PC-3 (cell line): ENCODE results near the gene PPP4R3B. TPM values are rescaled to one million over a fixed set of nuclear protein-coding genes. Genes with fewer than 3 reads are reported as not detected.

ENCODE experiments used
- ATAC-seq: fragments of 200-7000 bp; cut with Tn5 transposase; 2 replicates; pipeline ENCODE4 v1.9.1; 2020; ENCODE audit warnings: mild to moderate bottlenecking, moderate library complexity
- BruUV-seq: library from RNA; stranded (reverse); fragments of 400-500 nt; replicated peaks from 2 replicates; lab custom pipeline; 2021; lab: Mats Ljungman, UMichigan
- CTCF ChIA-PET: fragments of 300-600 bp; sonication (Branson Sonifier 250); formaldehyde crosslinking; loops from one replicate; lab custom pipeline; 2022; ENCODE audit warnings: antibody characterized with exemption; lab: Charles Lee
- POLR2A ChIA-PET: fragments of 300-600 bp; sonication (Branson Sonifier 250); formaldehyde crosslinking; loops from one replicate; lab custom pipeline; 2022; ENCODE audit warnings: antibody characterized with exemption; ENCODE audit not compliant: unreplicated experiment; lab: Charles Lee
- DNase-seq: peaks from one replicate; pipeline ENCODE4 v3.0.0-alpha.2; 2015
- H2AFZ ChIP-seq: fragments of 300-600 bp; sonication (generic); 2 replicates; pipeline ENCODE4 v1.6.0; 2016; ENCODE audit warnings: antibody characterized with exemption, low read length
- H3F3A ChIP-seq: fragments of 300-600 bp; sonication (generic); one replicate; pipeline ENCODE4 v1.6.0; 2017; ENCODE audit warnings: antibody characterized with exemption, low read length, control low read depth, mild to moderate bottlenecking; ENCODE audit not compliant: unreplicated experiment
- H3K27ac ChIP-seq: fragments of 300-600 bp; sonication (generic); 2 replicates; pipeline ENCODE4 v1.5.1; 2016; ENCODE audit warnings: mild to moderate bottlenecking, low read length
- H3K27me3 ChIP-seq: fragments of 300-600 bp; sonication (generic); 2 replicates; pipeline ENCODE4 v1.6.1; 2016; ENCODE audit warnings: low read length, mixed read lengths
- H3K36me3 ChIP-seq: fragments of 300-600 bp; sonication (generic); 2 replicates; pipeline ENCODE4 v1.6.1; 2016; ENCODE audit warnings: low read depth, mixed run types, low read length, mixed read lengths
- H3K4me1 ChIP-seq: fragments of 300-600 bp; sonication (generic); 2 replicates; pipeline ENCODE4 v1.5.1; 2016; ENCODE audit warnings: low read length; ENCODE audit not compliant: insufficient read depth
- H3K4me2 ChIP-seq: fragments of 300-600 bp; sonication (generic); 2 replicates; pipeline ENCODE4 v1.6.0; 2016; ENCODE audit warnings: low read length
- H3K4me3 ChIP-seq: fragments of 300-600 bp; sonication (generic); 2 replicates; pipeline ENCODE4 v1.5.1; 2016; ENCODE audit warnings: mild to moderate bottlenecking, low read length, mixed read lengths
- H3K79me2 ChIP-seq: fragments of 300-600 bp; sonication (generic); 2 replicates; pipeline ENCODE4 v1.6.1; 2017; ENCODE audit warnings: low read length, mixed read lengths
- H3K9ac ChIP-seq: fragments of 300-600 bp; sonication (generic); 2 replicates; pipeline ENCODE4 v1.6.0; 2016; ENCODE audit warnings: mild to moderate bottlenecking, low read length
- H3K9me2 ChIP-seq: fragments of 300-600 bp; sonication (generic); replicated peaks from 2 replicates; pipeline ENCODE4 v1.6.1; 2016; ENCODE audit warnings: mixed run types, low read length, mixed read lengths
- H3K9me3 ChIP-seq: fragments of 300-600 bp; sonication (generic); 2 replicates; pipeline ENCODE4 v1.6.1; 2016; ENCODE audit warnings: low read length, mixed read lengths
- H4K20me1 ChIP-seq: fragments of 300-600 bp; sonication (generic); 2 replicates; pipeline ENCODE4 v1.6.1; 2016; ENCODE audit warnings: low read length, mixed read lengths
- CTCF ChIP-seq: fragments of 300-600 bp; sonication (generic); conservative IDR thresholded peaks from 2 replicates; pipeline ENCODE4 v1.5.1; 2017; ENCODE audit warnings: antibody characterized with exemption, low read depth, mild to moderate bottlenecking, low read length
- EZH2 ChIP-seq: fragments of 300-600 bp; sonication (generic); IDR thresholded peaks from one replicate; pipeline ENCODE4 v1.6.1; 2017; ENCODE audit warnings: antibody characterized with exemption, mild to moderate bottlenecking, low read length; ENCODE audit not compliant: unreplicated experiment
- EZH2phosphoT487 ChIP-seq: fragments of 300-600 bp; sonication (generic); IDR thresholded peaks from 2 replicates; pipeline ENCODE4 v1.6.1; 2018; ENCODE audit warnings: mild to moderate bottlenecking, antibody characterized with exemption, low read length, borderline replicate concordance
- intact Hi-C: fragments of 100-400 bp; cut with micrococcal nuclease; formaldehyde crosslinking; loops from 2 replicates; pipeline ENCODE4 v1.9.0; 2023
- total RNA-seq: library from RNA; depleted of rRNA; stranded (reverse); fragments of >200 nt; gene quantifications from 2 replicates; pipeline ENCODE4 v1.2.3, GENCODE V29; 2014

The PPP4R3B gene
- total RNA-seq, 1 experiment from 2014 or later, result 38.4 TPM

GRCh38 chr2:55610954-55611743 lies 6.3 kb downstream of the PPP4R3B start:
- ATAC-seq (no peak), DNase-seq (no peak)
- no peaks in the 10 kb centered on the region for H3K9me2 ChIP-seq
- H3K27ac ChIP-seq, result no peak overlapping the region
- ChIA-PET CTCF (no interaction called here), POLR2A (no interaction called here)
- H3K4me2 ChIP-seq, result no peak overlapping the region
- no peaks in the 10 kb centered on the region for H3K9me3 ChIP-seq
- peaks cover 70% of the 10 kb centered on the region for H3K79me2 ChIP-seq
- H3K4me3 ChIP-seq, result no peak overlapping the region
- peaks cover 7% of the 10 kb centered on the region; the same call in 1 of the 2 replicates for H4K20me1 ChIP-seq
- H3K9ac ChIP-seq, result no peak overlapping the region
- BruUV-seq, result no TSS peak
- H3K36me3 ChIP-seq, result peaks cover 34% of the 10 kb centered on the region; the same call in 1 of the 2 replicates
- TF ChIP-seq CTCF (no peak), EZH2 (no peak), EZH2phosphoT487 (no peak)
- H3F3A ChIP-seq, result no peaks in the 10 kb centered on the region
- H3K27me3 ChIP-seq, result no peaks in the 10 kb centered on the region
- peaks cover 9% of the 10 kb centered on the region for H3K4me1 ChIP-seq
- intact Hi-C loops, result no loop called here
- H2AFZ ChIP-seq, result no peak overlapping the region

GRCh38 chr2:55609938-55610578 lies 7.4 kb downstream of the PPP4R3B start:
- no peak for DNase-seq
- H3K4me1 ChIP-seq, result peaks cover 4% of the 10 kb centered on the region
- no peak overlapping the region for H3K27ac ChIP-seq
- intact Hi-C loops, result no loop called here
- no peaks in the 10 kb centered on the region for H3F3A ChIP-seq
- no peak for ATAC-seq
- H2AFZ ChIP-seq, result no peak overlapping the region
- BruUV-seq, result no TSS peak
- H3K9ac ChIP-seq, result no peak overlapping the region
- H4K20me1 ChIP-seq, result peaks cover 5% of the 10 kb centered on the region; the same call in 1 of the 2 replicates
- TF ChIP-seq CTCF (no peak), EZH2phosphoT487 (no peak), EZH2 (no peak)
- H3K36me3 ChIP-seq, result peaks cover 34% of the 10 kb centered on the region; the same call in 1 of the 2 replicates
- CTCF ChIA-PET, result no interaction called here
- POLR2A ChIA-PET, result no interaction called here
- no peak overlapping the region for H3K4me2 ChIP-seq
- H3K9me3 ChIP-seq, result no peaks in the 10 kb centered on the region
- no peaks in the 10 kb centered on the region for H3K9me2 ChIP-seq
- H3K79me2 ChIP-seq, result peaks cover 68% of the 10 kb centered on the region
- no peaks in the 10 kb centered on the region for H3K27me3 ChIP-seq
- H3K4me3 ChIP-seq, result no peak overlapping the region
